Measurements from ENCODE around the gene TTF2. TPM values are rescaled to one million over a fixed set of nuclear protein-coding genes. Genes with fewer than 3 reads are reported as not detected.

The TTF2 gene
- total and polyA plus RNA-seq, 2 of the 8 experiments (the other 6 are each of a cell fraction or from before 2014, with no cell fraction given): 16.9 to 89.6 TPM

DNA sequence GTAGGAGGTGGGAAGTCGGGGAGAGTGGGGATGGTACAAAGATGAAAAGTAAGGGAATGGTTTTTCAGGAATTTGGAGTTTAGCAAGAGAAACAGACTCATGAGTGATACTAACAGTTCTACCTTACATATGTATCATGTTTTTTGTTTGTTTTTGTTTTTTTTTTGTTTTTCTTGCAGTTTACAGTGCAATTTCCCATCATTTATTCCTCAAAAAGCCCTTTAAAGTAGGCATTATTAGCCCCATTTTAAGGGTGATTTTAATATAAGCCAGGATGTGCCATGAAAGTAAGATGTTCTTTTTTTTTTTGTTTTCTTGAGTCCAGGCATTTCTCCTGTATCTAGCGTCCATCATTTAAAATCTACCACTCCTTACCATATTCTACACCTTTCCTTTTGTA is 75.2 kb downstream of the TTF2 start:
- Histone ChIP-seq H2AK5ac (ENCODE audit: low read depth, low read length) (no peak overlapping the region), H3K9me3 (ENCODE audit: insufficient read depth in 2 of 2, low read depth in 1 of 2, low read length in 1 of 2) (no peaks in the 10 kb centered on the region), H4K5ac (ENCODE audit: insufficient read length, low read depth, low read length) (peak overlapping the region; percentile 86), H3K36me3 (ENCODE audit: control insufficient read depth in 2 of 4, insufficient read depth in 4 of 4, low read length in 3 of 4) (no peaks in the 10 kb centered on the region), H3K9ac (replicated peaks in 1 of 4; ENCODE audit: extremely low read depth in 1 of 4, low read depth in 3 of 4, low read length in 3 of 4) (no peak overlapping the region), H3K23me2 (ENCODE audit: low read depth, low read length) (no peaks in the 10 kb centered on the region; the same call in 1 of the 2 replicates), H2AFZ (ENCODE audit: low read length) (no peak overlapping the region), H3K23ac (ENCODE audit: insufficient read length) (no peak overlapping the region), H4K91ac (replicated peaks; ENCODE audit: insufficient read length, low read length) (no peak overlapping the region), H3K79me1 (ENCODE audit: low read depth, low read length) (no peaks in the 10 kb centered on the region), H3K4ac (replicated peaks; ENCODE audit: insufficient read length, low read depth, low read length) (no peak overlapping the region), H3K14ac (ENCODE audit: insufficient read length) (no peak overlapping the region), H3K4me1 (replicated peaks in 1 of 4; ENCODE audit: control insufficient read depth in 3 of 4, insufficient read depth in 4 of 4, low read length in 3 of 4) (peaks cover 0 to 16% (median 12%) of the 10 kb centered on the region in 4 experiments; a peak in 4 of 7 replicates), H2BK15ac (ENCODE audit: low read length) (no peak overlapping the region), H4K8ac (ENCODE audit: extremely low read depth, insufficient read depth, low read length) (no peak overlapping the region), H2BK20ac (ENCODE audit: low read length) (no peak overlapping the region), H3K18ac (ENCODE audit: extremely low read depth, low read length) (peak overlapping the region; percentile 38; the same call in 1 of the 2 replicates), H3K4me2 (ENCODE audit: insufficient read depth in 1 of 2, low read depth in 2 of 2, low read length in 2 of 2) (peak overlapping the region; percentile 23 to 37; a peak in 2 of 4 replicates), H3K27me3 (replicated peaks in 1 of 4; ENCODE audit: control insufficient read depth in 3 of 4, extremely low read depth in 1 of 4, insufficient read depth in 3 of 4, low read length in 3 of 4) (no peaks in the 10 kb centered on the region), H2BK12ac (ENCODE audit: low read depth, low read length) (no peak overlapping the region), H3K79me2 (ENCODE audit: control insufficient read depth in 1 of 2, insufficient read depth in 2 of 2, low read length in 2 of 2) (no peaks in the 10 kb centered on the region), H3K4me3 (ENCODE audit: extremely low read depth in 1 of 4, insufficient read depth in 2 of 4, low read depth in 3 of 4, low read length in 4 of 4) (peak overlapping the region in 1 of 4 experiments; percentile 25; a peak in 1 of 8 replicates), H3K27ac (ENCODE audit: low read depth, low read length) (no peak overlapping the region), H2BK120ac (replicated peaks; ENCODE audit: low read depth, low read length) (no peak overlapping the region), H2BK5ac (ENCODE audit: low read depth, low read length) (no peak overlapping the region), H4K20me1 (replicated peaks in 1 of 2; ENCODE audit: control insufficient read depth in 1 of 2, insufficient read depth in 2 of 2, low read length in 2 of 2) (no peaks in the 10 kb centered on the region), H3K56ac (replicated peaks; ENCODE audit: insufficient read length, low read depth, low read length) (no peak overlapping the region)
- DNase-seq (ENCODE audit: low read depth in 1 of 2, low spot score in 2 of 2): no peak
- CTCF ChIA-PET (ENCODE audit: partially characterized antibody): interaction anchor here (0.7 to 4.3 kb wide), 2 partner anchors 25 to 149 kb away, joined by 3 to 23 read pairs; no protein-coding TSS in a partner anchor
- POLR2A ChIA-PET (ENCODE audit: partially characterized antibody): interaction anchor here (0.7 kb wide), 1 partner anchor 75 kb away, joined by 3 read pairs; no protein-coding TSS in a partner anchor
- no peak for FAIRE-seq
- 33% methylated on average over 2 of the region's 2 CpGs; no CpG with 5 or more reads in 1 of the 2 experiments for WGBS, 2 experiments (ENCODE audit: extremely low coverage in 1 of 2, insufficient coverage in 1 of 2, insufficient read length in 1 of 2, insufficient replicate concordance in 2 of 2, low coverage in 1 of 2, low lambda C conversion rate in 2 of 2, missing lambda C conversion rate in 1 of 2)
- TF ChIP-seq ZNF274 (IDR thresholded peaks at IDR 0.05; ENCODE audit: borderline replicate concordance, extremely low read depth, low read length): no peak
- no peak for TF ChIP-seq PHF8 (conservative IDR thresholded peaks at IDR 0.05; ENCODE audit: low read depth, low read length)
- TF ChIP-seq HDAC6 (IDR thresholded peaks at IDR 0.05; ENCODE audit: low read depth, low read length): no peak
- TF ChIP-seq, protein P1, sequence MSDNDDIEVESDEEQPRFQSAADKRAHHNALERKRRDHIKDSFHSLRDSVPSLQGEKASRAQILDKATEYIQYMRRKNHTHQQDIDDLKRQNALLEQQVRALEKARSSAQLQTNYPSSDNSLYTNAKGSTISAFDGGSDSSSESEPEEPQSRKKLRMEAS (IDR thresholded peaks at IDR 0.05): no peak
- TF ChIP-seq CHD1 (IDR thresholded peaks at IDR 0.05; ENCODE audit: low read depth, low read length): no peak
- TF ChIP-seq TCF12 (IDR thresholded peaks at IDR 0.05; ENCODE audit: low read depth, low read length): no peak
- no peak for TF ChIP-seq POU5F1 (IDR thresholded peaks at IDR 0.05; ENCODE audit: low read depth, low read length)
- TF ChIP-seq ASH2L (IDR thresholded peaks at IDR 0.05; ENCODE audit: low read length): no peak
- TF ChIP-seq CBX8 (IDR thresholded peaks at IDR 0.05; ENCODE audit: borderline replicate concordance, low read depth, low read length): no peak
